GM18867 (cell line): ENCODE data around the gene MMP21.
A peak's percentile ranks its signal among the peaks of the same experiment; 100 is the strongest.

ENCODE experiments used
- ATAC-seq: cut with Tn5 transposase; IDR thresholded peaks from one replicate; pipeline ENCODE4 v1.9.1; 2021; ENCODE audit warnings: mild to moderate bottlenecking, moderate library complexity; ENCODE audit not compliant: unreplicated experiment

Gene MMP21, protein sequence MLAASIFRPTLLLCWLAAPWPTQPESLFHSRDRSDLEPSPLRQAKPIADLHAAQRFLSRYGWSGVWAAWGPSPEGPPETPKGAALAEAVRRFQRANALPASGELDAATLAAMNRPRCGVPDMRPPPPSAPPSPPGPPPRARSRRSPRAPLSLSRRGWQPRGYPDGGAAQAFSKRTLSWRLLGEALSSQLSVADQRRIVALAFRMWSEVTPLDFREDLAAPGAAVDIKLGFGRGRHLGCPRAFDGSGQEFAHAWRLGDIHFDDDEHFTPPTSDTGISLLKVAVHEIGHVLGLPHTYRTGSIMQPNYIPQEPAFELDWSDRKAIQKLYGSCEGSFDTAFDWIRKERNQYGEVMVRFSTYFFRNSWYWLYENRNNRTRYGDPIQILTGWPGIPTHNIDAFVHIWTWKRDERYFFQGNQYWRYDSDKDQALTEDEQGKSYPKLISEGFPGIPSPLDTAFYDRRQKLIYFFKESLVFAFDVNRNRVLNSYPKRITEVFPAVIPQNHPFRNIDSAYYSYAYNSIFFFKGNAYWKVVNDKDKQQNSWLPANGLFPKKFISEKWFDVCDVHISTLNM

DNA sequence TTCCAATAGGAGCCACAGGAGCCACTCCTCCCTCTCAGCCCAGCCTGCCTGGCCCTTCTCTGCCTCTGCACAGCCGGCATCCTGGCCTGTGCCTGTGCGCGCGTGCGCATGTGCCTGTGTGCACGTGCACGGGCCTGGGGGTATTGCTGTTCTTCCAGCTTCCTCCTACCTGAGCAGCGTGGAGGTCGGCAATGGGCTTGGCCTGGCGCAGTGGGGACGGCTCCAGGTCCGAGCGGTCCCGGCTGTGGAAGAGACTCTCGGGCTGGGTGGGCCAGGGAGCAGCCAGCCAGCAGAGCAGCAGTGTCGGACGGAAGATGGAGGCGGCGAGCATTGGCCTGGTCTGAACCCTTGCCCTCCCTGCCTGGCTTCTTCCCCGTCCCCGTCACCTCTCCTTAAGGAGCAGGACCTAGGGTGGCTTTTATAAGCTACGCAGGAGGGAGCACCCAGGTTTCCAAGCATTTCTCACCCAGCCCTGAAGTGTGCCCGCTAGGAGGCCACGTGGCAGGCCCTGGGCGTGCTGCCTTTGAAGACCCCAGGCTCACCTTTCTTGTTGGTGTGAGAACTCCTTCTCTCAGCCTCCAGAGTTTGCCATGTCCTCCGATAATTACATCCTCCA lies at the start of gene MMP21:
MMP21 (minus strand) TSS at position 331 of the 616 bp plus-strand sequence; CDS start at position 331, 0 bp downstream.
- no peak for ATAC-seq

DNA sequence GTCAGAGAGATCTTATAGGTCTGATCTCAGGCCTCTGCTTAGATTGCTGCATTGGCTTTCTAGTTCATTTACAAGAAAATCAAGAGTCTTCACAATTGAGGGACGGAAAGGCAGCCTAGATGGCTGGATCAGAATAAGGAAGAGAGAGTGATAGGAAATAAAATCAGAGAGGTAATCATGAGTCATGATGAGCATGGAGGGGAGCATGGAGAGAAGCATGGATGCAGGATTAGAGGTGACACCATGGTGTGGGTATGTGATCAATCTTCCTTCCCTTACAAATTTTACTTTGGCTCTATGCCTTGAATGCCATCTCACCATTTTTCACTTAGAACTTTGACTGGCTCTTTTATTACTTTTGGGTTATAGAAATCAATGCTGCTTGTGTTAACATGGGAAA lies 49.1 kb upstream of the MMP21 start:
- no peak for ATAC-seq

DNA sequence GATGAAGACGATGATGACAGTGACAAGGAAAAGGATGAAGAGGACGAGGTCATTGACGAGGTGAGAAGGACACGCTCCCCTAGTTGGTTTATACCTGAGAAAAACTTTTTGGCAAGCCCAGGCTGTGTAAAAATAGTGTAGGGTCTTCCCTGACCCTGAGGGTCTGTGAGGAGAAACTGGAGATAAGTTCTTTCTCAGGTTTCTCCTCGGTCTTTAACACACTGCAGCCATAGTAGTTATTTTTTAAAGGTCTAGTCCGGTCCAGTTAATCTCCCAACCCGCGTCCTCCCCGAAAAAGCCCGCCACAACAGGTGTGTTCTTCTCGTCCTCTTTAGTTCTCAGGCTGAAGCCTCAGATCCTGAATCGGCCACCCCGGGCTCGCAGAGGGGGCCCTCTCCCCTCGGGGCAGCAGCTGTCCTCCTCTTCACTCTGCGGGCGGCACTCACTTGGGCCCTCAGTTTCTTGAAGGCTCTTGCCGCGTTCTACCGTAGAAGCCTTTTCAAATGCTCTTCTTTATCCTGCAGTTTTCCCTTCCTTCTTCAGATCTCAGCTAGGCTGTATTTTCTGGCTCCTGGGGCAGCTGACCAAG lies 48.1 kb upstream of the MMP21 start:
- peak; percentile 0 for ATAC-seq

DNA sequence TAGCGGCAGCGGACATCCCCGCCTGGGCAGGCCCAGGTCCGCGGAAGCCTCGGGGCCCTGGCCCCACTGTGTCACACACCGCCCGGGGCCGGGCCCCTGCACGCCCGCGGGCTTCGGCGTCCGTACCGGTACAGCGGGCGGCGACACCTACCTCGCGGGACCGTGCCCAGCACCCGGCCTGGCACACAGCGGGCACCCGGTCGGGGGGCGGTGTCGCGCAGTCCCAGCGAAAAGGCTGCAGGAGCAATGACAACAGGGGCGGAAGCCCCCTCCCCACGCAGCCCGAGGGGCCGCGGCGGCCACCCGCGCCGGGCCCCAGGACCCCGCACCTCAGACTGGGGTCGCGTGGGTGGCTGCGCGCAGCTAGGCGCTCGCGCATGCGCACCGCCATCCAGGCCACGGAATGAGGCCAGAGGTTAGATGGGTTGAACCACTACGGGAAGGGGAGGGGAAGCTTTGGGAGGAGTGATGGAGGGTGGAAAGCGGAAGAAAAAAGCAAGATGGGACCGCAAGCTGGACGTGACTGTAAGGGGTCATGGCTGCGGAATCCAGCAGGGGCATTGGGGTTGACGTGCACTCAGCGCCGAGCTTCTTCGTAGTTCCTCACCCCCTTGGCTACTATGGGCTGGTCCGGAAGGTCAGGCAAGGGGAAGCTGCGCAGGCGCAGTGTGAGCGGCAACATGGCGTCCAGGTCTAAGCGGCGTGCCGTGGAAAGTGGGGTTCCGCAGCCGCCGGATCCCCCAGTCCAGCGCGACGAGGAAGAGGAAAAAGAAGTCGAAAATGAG lies 47.4 kb upstream of the MMP21 start, which contains the start of the genes BCCIP and UROS:
BCCIP (plus strand) TSS at position 669 of the 785 bp plus-strand sequence; CDS start at position 681, 12 bp downstream.
UROS (minus strand) TSS at position 381 of the 785 bp plus-strand sequence. CDS start 6,759 bp downstream, outside the sequence.
- ATAC-seq, result peak; percentile 75

DNA sequence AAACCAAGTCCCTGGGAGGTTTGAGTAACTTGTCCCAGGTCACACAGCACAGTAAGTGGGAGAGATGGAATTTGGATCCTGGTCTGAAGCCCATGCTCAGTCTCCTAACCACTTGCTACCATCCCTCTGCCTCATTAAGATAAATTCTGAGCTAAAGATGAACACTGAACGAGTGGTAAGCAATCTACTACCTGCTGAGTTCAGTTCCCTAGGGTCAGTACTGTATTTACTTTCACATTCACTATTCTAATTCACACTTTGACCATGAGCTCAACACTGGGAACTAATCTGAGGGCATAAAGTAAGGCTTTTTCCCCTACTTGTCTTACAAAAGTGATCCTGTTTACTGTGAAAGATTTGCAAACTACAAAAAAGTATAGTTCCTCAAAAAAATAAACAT lies 45.1 kb upstream of the MMP21 start:
- ATAC-seq, result peak; percentile 75

DNA sequence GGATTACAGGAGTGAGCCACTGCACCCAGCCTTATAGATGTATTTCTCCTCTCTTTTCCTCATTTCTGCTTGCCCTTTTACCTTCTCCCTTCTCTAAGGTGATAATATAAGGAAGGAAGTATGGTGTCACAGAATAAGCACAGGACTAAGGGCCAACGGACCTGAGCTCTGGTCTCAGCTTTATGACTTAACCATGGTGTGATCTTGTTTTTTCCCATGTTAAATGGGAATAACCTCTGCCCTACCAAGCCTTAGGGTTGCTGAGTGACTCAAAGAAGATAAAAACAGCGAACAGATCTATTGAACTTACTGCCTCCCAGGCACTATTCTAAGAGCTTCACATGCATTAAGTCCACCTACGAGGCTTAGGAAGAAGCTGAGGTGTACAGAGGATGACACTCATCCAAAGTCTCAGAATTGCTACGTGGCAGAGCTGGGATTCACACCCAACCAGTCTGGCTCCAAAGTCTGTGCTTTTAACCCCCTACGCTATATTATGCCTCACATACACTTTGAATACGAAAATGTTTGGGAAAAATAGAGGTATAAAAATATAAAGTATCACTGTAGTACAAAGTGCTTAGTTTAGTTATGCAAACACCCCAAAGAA lies 41.8 kb upstream of the MMP21 start:
- no peak for ATAC-seq

DNA sequence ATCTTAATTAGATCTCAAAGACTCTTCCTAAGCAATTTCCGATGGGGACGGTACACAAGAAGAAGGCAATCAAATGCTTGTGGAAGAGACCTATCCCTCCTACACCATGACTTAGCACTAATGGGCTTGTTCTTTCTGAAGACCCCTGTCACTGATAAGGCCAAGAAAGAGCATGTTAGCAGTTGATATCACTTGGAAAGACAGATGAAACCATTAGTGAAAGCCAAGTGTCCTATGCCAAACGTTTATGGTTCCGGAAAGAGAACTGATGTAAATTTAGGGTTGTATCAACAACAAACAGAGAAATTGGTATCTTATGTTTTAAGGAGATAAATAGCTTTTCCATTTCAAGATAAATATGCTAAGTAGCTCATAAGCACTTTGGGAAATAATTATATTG lies 40.9 kb upstream of the MMP21 start:
- ATAC-seq, result no peak

DNA sequence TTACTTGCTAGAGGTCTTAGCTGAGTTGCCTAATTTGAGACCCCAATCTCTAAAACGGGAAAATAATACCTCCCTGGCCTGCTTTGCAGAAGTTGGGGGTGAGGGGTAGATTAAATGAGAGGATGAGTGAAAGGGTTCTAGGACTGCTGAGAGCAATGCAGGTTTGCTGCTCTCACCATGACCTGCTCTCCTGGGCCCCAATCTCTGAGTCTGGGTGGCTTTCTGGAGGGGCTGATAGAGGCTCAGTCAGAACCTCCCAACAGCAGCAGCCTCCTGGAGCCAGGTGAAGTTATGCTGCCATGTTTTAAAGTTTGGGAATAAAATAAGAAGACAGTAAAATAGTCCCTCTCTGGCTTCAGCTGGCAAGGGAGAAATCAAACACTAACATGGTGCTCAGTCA lies 40.1 kb upstream of the MMP21 start:
- ATAC-seq, result no peak

DNA sequence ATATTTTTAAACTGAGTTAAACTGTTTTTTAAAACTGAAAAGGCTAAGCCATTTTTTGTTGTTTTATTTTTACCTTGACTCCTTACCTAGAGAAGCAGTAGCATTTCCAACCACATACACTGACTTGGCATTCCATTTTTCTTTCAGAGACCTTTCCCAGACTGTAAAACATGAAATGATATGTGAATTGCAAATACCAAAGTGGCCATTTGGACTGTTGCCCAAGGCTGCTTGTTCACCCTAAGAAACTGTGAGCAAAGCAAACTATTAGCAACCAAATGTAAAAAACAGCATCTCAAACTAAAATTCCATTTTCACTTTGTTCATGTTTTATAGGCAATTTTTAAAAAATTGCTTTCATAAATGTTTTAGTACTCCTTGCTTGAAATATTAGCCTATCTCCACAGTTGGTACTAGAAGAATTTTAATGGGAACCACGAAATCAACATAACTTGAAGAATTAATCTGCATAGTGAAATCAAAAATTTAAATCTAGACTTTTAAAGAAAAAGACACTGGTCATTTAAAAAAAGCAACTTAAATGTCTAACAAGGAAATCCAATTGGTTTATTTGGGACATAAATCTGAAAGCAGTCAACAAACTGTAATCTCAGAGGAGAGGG lies 36.6 kb upstream of the MMP21 start:
- ATAC-seq, result no peak

DNA sequence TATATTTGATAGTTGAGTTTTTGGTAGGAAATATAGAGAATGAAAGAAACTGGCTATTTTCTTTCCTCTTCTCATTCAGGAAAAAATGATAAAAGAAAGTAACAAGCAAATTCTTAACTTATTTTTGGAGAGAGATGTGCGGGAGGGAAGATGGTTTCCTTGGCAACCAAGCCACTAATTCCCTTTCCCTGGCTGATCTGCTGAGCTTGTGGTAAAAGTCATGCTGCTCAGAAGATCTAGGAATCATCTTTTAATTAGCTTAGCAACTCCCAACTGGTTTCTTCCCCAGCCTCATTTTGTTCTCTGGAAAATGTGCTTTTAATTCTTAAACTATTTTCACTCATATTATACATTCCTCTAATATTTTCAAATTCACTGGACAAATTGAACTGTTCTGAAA lies 35.6 kb upstream of the MMP21 start:
- no peak for ATAC-seq

DNA sequence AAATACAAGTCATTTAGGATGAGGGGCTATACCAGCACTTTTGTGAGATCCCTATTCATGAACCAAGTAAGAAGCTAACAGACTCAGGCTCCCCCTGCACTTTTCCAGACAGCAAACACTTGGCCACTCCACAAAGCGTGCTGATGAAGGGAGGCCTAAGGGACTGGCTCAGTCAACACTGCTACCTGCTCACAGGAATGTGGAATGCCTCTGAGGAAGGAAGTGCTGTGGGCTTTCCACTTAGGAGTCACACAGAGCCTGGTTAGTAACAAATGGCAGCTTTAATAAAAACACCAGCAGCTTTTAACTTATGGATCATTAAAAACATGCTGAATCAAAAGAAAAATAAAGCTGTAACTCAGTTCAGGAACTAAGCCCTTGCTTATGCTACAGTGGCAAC lies 32.4 kb upstream of the MMP21 start:
- no peak for ATAC-seq

DNA sequence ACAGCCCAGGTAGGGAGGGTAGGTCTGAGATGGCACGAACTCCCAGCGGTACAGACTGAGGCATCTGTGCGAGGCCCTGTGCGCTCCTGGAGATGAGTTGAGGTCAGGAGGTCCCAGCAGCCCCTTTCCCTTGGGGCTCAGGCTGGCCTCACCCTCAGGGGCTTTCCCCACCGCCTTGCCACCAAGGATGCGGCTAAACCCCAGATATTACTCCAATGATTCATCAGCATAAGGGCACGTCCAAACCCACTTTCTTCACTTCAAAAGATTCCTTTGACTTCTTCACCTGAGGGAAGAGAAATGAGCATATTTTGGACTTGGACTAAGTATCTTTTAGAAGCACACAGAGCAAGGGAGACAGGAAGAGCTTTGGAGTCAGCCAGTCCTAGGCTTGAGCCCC lies 27.1 kb upstream of the MMP21 start:
- ATAC-seq, result no peak

DNA sequence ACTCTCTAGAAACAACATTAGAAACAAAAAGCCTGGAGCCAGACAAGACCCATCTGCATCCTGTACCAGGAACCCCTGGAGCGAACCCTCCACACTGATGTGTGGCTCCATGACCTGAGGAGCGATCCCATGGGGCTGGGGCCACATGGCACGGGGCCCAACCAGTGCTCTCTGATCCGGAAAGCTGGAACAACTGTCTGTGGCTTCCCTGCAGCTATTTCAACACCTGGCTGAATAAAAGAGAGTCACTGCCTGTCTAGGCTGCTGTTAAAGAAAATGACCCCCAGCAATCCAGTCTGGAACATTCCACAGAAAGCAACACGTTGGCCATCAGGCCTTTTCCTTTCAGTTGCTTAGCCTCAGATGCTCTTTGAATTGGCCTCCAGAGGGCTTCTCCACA lies 26.5 kb upstream of the MMP21 start:
- ATAC-seq, result no peak

DNA sequence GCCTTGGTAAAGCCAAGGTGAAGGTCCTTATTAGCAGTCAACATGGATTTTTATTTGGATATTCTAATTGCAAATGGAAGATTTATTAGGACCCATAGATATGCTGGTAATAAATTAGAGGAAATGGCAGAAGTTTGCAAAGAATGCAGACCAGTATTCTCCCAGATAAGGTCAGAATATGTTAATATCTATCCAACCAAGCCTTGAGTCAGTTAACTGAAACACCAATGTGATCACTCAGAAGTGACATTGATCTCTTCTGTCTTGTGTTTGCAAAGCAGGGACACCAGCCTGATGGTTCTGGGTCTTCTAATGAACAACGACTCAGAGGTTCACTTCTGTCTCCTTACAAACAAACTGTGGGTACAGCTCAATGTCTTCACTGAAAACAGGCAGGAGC lies 26.0 kb upstream of the MMP21 start:
- ATAC-seq, result no peak

DNA sequence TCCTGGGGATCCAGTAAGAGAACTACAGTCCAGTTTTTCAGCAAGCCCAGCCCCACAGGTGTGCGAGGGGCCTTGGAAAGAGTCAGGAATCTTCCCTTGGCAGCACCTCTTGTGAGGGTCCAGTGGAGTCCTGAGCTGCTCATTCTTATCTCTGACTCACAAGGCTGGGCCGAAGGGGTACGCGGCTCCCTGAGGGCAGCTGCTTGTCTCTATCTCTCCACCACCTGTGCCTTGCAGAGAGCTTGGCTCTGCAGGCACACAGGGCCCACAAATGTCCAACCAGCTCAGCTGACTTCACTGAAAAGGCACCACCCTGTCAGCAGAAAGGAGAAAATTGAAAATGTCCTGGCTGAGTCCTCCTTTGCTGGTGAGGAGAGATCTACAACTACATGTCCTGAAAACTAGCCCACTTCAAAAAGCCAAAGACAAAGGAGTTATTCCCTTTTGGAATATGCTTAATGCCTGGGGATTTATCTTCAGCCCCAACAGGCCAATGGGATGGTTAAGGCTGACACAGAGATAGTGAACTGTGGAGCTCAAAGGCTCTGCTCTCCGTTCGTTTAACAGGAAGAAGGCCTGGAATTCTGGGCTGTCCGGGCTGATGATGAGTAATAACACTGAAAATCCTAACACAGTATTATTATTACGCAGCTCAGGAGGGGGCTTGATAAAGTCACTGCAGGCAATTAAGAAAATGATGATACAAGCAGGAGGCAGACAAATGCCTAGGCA lies 24.0 kb upstream of the MMP21 start:
- ATAC-seq, result no peak

DNA sequence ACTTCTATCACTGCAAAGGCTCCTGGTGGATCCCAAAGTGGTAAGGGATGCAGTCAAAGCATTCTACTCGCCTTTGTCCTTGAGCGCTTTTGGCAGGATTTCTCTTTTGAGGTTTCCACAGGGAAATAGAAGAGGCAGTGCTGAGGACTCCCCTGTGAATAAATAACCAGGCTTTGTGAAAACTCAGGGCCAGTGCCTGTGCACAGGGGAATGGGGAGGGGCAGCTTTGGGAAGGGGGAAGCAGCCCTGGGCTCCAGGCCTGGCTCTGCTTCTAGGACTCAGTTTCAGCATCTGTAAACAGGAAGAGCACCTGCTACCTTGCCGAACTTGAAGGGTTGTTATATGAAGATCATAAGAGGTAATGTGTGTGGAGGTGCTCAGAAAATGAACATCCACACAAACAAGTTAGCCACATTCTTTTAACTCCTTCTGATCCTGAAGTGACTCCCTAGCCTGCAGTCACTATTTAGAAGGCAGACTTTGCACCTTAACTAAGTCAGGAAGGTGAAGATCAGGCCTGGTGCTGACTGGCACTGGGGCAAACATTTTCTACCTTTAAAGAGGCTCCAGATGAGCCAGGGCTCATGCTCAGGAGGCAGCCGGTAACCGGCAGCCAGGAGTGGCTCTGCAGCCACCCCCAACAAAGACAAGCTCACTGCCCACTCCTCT lies 22.5 kb upstream of the MMP21 start:
- ATAC-seq, result no peak

DNA sequence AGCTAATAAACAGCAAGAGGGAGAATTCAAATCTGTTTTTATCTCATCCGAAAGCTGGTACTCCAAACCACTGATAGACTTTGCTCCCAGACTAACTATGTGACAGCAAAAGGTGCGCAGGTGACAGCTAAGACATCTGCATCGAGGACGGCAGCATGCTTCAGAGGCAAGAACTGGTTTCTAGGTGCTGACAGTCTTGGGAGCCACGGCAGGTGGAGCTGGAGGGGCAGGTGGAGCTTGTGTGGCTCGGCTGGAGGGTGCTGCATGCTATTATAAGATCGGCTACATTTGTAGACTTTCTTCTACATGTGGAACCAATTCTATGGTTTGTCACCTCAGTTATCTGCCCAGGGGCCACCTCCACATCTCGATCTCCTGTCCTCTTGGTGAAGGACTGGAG lies 21.8 kb upstream of the MMP21 start:
- no peak for ATAC-seq

DNA sequence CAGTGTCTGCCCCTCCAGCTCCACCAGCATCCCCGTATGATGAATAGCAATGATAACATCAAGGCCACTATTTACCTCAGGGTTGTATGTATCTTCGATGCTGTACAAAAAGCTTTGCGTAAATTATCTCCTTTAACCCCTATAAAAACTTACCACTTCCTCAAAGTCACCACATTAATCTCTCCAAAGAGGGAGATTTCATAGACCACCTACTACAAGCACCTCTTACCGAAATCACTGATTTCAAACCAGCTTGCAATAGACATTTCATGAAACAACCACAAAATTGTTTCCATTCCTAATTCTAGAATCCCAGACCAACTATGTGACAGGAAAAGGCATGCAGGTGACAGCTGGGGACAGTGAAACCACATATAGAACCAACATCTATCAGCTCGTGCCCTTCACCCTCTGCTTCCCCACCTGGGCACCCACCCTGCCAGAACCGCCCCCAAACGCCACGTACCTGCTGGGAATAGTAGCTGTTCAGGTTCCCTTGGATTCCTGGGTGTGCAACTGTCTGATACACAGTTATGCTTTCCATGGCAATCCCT lies 20.1 kb upstream of the MMP21 start:
- ATAC-seq, result no peak
